Liver (tissue), 9 donors: Measurements from ENCODE around the gene PPT1. TPM values are rescaled to one million over a fixed set of nuclear protein-coding genes. Genes with fewer than 3 reads are reported as not detected.

Experiments used
- DNase-seq: peaks from one replicate; pipeline ENCODE4 v3.0.0-alpha.2; 2017; ENCODE audit warnings: low spot score
- H3K27ac ChIP-seq, 2 donors: one replicate each; pipeline ENCODE4 v1.7.0; 2013; ENCODE audit warnings: inconsistent platforms in 2 of 2, low read length in 2 of 2, control low read depth in 1 of 2, low read depth in 1 of 2, mild to moderate bottlenecking in 1 of 2
- H3K27me3 ChIP-seq, 4 donors: one replicate each; pipeline versions ENCODE4 v1.6.1 to v1.7.0; 2013; ENCODE audit warnings: low read length in 3 of 4, inconsistent platforms in 1 of 4, mild to moderate bottlenecking in 1 of 4, moderate library complexity in 1 of 4; ENCODE audit not compliant: control insufficient read depth in 4 of 4, insufficient read depth in 4 of 4
- H3K36me3 ChIP-seq, 4 donors: one replicate each; pipeline versions ENCODE4 v1.6.1 to v1.7.0; 2013; ENCODE audit warnings: low read length in 3 of 4, mild to moderate bottlenecking in 3 of 4, low read depth in 1 of 4, moderate library complexity in 1 of 4; ENCODE audit not compliant: control insufficient read depth in 4 of 4, insufficient read depth in 3 of 4
- H3K4me1 ChIP-seq, 4 donors: one replicate each; pipeline versions ENCODE4 v1.6.1 to v1.7.0; 2013; ENCODE audit warnings: low read length in 3 of 4, mild to moderate bottlenecking in 3 of 4, moderate library complexity in 1 of 4; ENCODE audit not compliant: control insufficient read depth in 4 of 4, insufficient read depth in 4 of 4
- H3K4me3 ChIP-seq, 3 donors: one replicate each; pipeline versions ENCODE4 v1.6.1 to v1.7.0; 2013; ENCODE audit warnings: low read length in 3 of 3, control low read depth in 1 of 3, low read depth in 1 of 3, mild to moderate bottlenecking in 1 of 3
- H3K9ac ChIP-seq, 2 donors: one replicate each; pipeline ENCODE4 v1.7.0; 2013; ENCODE audit warnings: low read length in 2 of 2, mild to moderate bottlenecking in 2 of 2, moderate library complexity in 2 of 2, control low read depth in 1 of 2, low read depth in 1 of 2
- H3K9me3 ChIP-seq, 4 donors: one replicate each; pipeline versions ENCODE4 v1.6.1 to v1.7.0; 2013; ENCODE audit warnings: low read length in 3 of 4; ENCODE audit not compliant: control insufficient read depth in 4 of 4
- ATF3 ChIP-seq: IDR thresholded peaks from 2 replicates; pipeline ENCODE4 v1.6.1; 2016; ENCODE audit warnings: antibody characterized with exemption
- EGR1 ChIP-seq, 2 donors: IDR thresholded peaks; 2 replicates each; pipeline ENCODE4 v1.6.1; 2016 to 2018; ENCODE audit warnings: antibody characterized with exemption in 2 of 2, low read depth in 2 of 2
- FOXA2 ChIP-seq: IDR thresholded peaks from 2 replicates; pipeline ENCODE4 v1.6.1; 2016; ENCODE audit warnings: antibody characterized with exemption
- GABPA ChIP-seq, 2 donors: IDR thresholded peaks in 1 of 2; conservative IDR thresholded peaks in 1 of 2; 2 replicates each; pipeline ENCODE4 v1.6.1; 2016; ENCODE audit warnings: antibody characterized with exemption in 2 of 2, mild to moderate bottlenecking in 1 of 2, moderate library complexity in 1 of 2
- HNF4A ChIP-seq, 2 donors: conservative IDR thresholded peaks; 2 replicates each; pipeline ENCODE4 v1.6.1; 2016; ENCODE audit warnings: antibody characterized with exemption in 2 of 2, mild to moderate bottlenecking in 2 of 2
- JUND ChIP-seq, 2 donors: IDR thresholded peaks; 2 replicates each; pipeline ENCODE4 v1.6.1; 2016; ENCODE audit warnings: antibody characterized with exemption in 2 of 2
- MAX ChIP-seq: IDR thresholded peaks from 2 replicates; pipeline ENCODE4 v1.6.1; 2016; ENCODE audit warnings: antibody characterized with exemption
- NR2F2 ChIP-seq: IDR thresholded peaks from 2 replicates; pipeline ENCODE4 v1.6.1; 2016; ENCODE audit warnings: antibody characterized with exemption
- RAD21 ChIP-seq, 2 donors: IDR thresholded peaks; 2 replicates each; pipeline ENCODE4 v1.6.1; 2016; ENCODE audit warnings: antibody characterized with exemption in 2 of 2, mild to moderate bottlenecking in 2 of 2
- REST ChIP-seq: IDR thresholded peaks from 2 replicates; pipeline ENCODE4 v1.6.1; 2016; ENCODE audit warnings: antibody characterized with exemption, mild to moderate bottlenecking
- RXRA ChIP-seq, 2 donors: IDR thresholded peaks; 2 replicates each; pipeline ENCODE4 v1.6.1; 2017 to 2018; ENCODE audit warnings: antibody characterized with exemption in 2 of 2, mild to moderate bottlenecking in 1 of 2
- SP1 ChIP-seq: IDR thresholded peaks from 2 replicates; pipeline ENCODE4 v1.6.1; 2018; ENCODE audit warnings: antibody characterized with exemption, mild to moderate bottlenecking
- TAF1 ChIP-seq: conservative IDR thresholded peaks from 2 replicates; pipeline ENCODE4 v1.6.1; 2016; ENCODE audit warnings: antibody characterized with exemption, mild to moderate bottlenecking
- YY1 ChIP-seq: IDR thresholded peaks from 2 replicates; pipeline ENCODE4 v1.6.1; 2016; ENCODE audit warnings: antibody characterized with exemption, mild to moderate bottlenecking
- ZBTB33 ChIP-seq: IDR thresholded peaks from 2 replicates; pipeline ENCODE4 v1.6.1; 2016; ENCODE audit warnings: antibody characterized with exemption
- whole genome bisulfite sequencing: extraction: QIAGEN DNeasy Blood & Tissue Kit; methylation state at CpG from one replicate; pipeline ENCODE4 v1.1.7; 2013; 5-methylcytosine and 5-hydroxymethylcytosine counted together
- polyA plus RNA-seq, 2 donors: library from polyadenylated mRNA; stranded (reverse) in 1 of 2; unstranded in 1 of 2; fragments of 200-250 nt in 1 of 2; fragments of >200 nt in 1 of 2; fragmentation: Nextera tagmentation in 1 of 2; extraction: Ambion mirVana in 1 of 2; gene quantifications; one replicate each; pipeline versions ENCODE4 v1.2.1 to v1.2.3, GENCODE V29; 2013 to 2015
- total RNA-seq, 2 donors: library from RNA; depleted of rRNA; stranded (reverse); fragments of >200 nt; gene quantifications; one replicate each; pipeline ENCODE4 v1.2.3, GENCODE V29; 2014
- donor health status: healthy.
- donor health status: healthy.
- donor health status: healthy.
- donor health status: healthy.
- donor health status: healthy.

PPT1 gene
- total and polyA plus RNA-seq, 4 donors, result 15.4 to 46.8 (median 27.1) TPM

- TF ChIP-seq ATF3 (no peak), EGR1 (IDR thresholded peaks at IDR 0.05; ENCODE audit: low read depth in 2 of 2) (no peak), GABPA (IDR thresholded peaks at IDR 0.05 in 1 of 2, conservative IDR thresholded peaks at IDR 0.05 in 1 of 2) (no peak), FOXA2 (no peak), YY1 (no peak), ZBTB33 (no peak), SP1 (no peak), RXRA (IDR thresholded peaks at IDR 0.05) (no peak), RAD21 (IDR thresholded peaks at IDR 0.05) (no peak)
Observed at GRCh38 chr1:40133839-40134238, 36.8 kb upstream of the PPT1 start (continued).

- Histone ChIP-seq H3K27ac (no peak overlapping the region), H3K27me3 (peaks cover 0 to 2% (median 0%) of the 10 kb centered on the region in 4 donors), H3K9ac (no peak overlapping the region), H3K36me3 (no peaks in the 10 kb centered on the region), H3K9me3 (peaks cover 0 to 1% (median 0%) of the 10 kb centered on the region in 4 donors), H3K4me1 (peaks cover 0 to 2% (median 0%) of the 10 kb centered on the region in 4 donors), H3K4me3 (no peak overlapping the region)
- no peak for TF ChIP-seq TAF1
- DNase-seq, result no peak
- WGBS, result 66% methylated on average over 21 of the region's 21 CpGs
Observed at GRCh38 chr1:40133312-40133665, 36.2 kb upstream of the PPT1 start.

- Histone ChIP-seq H3K36me3 (no peaks in the 10 kb centered on the region), H3K27me3 (peaks cover 0 to 2% (median 0%) of the 10 kb centered on the region in 4 donors), H3K9me3 (peaks cover 0 to 1% (median 0%) of the 10 kb centered on the region in 4 donors), H3K4me3 (peak overlapping the region in 1 of 3 donors; percentile 26), H3K4me1 (peaks cover 0 to 2% (median 0%) of the 10 kb centered on the region in 4 donors), H3K9ac (no peak overlapping the region), H3K27ac (no peak overlapping the region)
- 26% methylated on average over 44 of the region's 44 CpGs for WGBS
- no peak for DNase-seq
- TF ChIP-seq ATF3, result no peak
- TF ChIP-seq TAF1, result no peak
- TF ChIP-seq SP1, result no peak
- TF ChIP-seq YY1, result no peak
Observed at GRCh38 chr1:40132383-40133311, 35.6 kb upstream of the PPT1 start.

GRCh38 chr1:40130892-40131291 is 33.8 kb upstream of the PPT1 start:
- Histone ChIP-seq H3K27me3 (peaks cover 0 to 2% (median 0%) of the 10 kb centered on the region in 4 donors), H3K9me3 (peaks cover 0 to 1% (median 0%) of the 10 kb centered on the region in 4 donors), H3K4me3 (no peak overlapping the region), H3K4me1 (peaks cover 0 to 2% (median 0%) of the 10 kb centered on the region in 4 donors), H3K27ac (no peak overlapping the region), H3K9ac (no peak overlapping the region), H3K36me3 (no peaks in the 10 kb centered on the region)
- WGBS, result 57% methylated on average over 2 of the region's 2 CpGs
- DNase-seq, result no peak
- TF ChIP-seq REST, result no peak
- no peak for TF ChIP-seq HNF4A (conservative IDR thresholded peaks at IDR 0.05)
- no peak for TF ChIP-seq NR2F2
- TF ChIP-seq JUND (IDR thresholded peaks at IDR 0.05), result no peak
- TF ChIP-seq GABPA (IDR thresholded peaks at IDR 0.05 in 1 of 2, conservative IDR thresholded peaks at IDR 0.05 in 1 of 2), result no peak
- TF ChIP-seq YY1, result no peak
- no peak for TF ChIP-seq ZBTB33
- no peak for TF ChIP-seq RXRA (IDR thresholded peaks at IDR 0.05)
- TF ChIP-seq MAX, result no peak
